SK-N-SH treated with all-trans-retinoic acid at 6 μM for 48 hours (cell line): ENCODE data around the gene SIRPG.

ENCODE experiments used
- ATAC-seq: fragments of 200-7000 bp; cut with Tn5 transposase; 3 replicates; pipeline ENCODE4 v1.9.1; 2020; ENCODE audit warnings: mild to moderate bottlenecking, moderate library complexity
- BACH2 ChIP-seq: fragments of 250-450 bp; sonication (Bioruptor Pico); IDR thresholded peaks from 2 replicates; pipeline ENCODE4 v1.9.0; 2021; ENCODE audit warnings: mild to moderate bottlenecking, borderline replicate concordance
- CSDC2 ChIP-seq: fragments of 250-450 bp; sonication (Bioruptor Pico); IDR thresholded peaks from 2 replicates; pipeline ENCODE4 v1.5.0; 2020; ENCODE audit warnings: mild to moderate bottlenecking, moderate library complexity
- ESRRG ChIP-seq: fragments of 250-450 bp; sonication (Bioruptor Pico); IDR thresholded peaks from 2 replicates; pipeline ENCODE4 v1.6.1; 2021; ENCODE audit warnings: mild to moderate bottlenecking
- GLIS3 ChIP-seq: fragments of 250-450 bp; sonication (Bioruptor Pico); IDR thresholded peaks from 2 replicates; pipeline ENCODE4 v1.5.0; 2020; ENCODE audit warnings: mild to moderate bottlenecking, moderate library complexity
- RARB ChIP-seq: fragments of 250-450 bp; sonication (Bioruptor Pico); IDR thresholded peaks from 2 replicates; pipeline ENCODE4 v1.8.0; 2021; ENCODE audit warnings: mild to moderate bottlenecking, moderate library complexity
- TCF4 ChIP-seq: fragments of 250-450 bp; sonication (Bioruptor Pico); IDR thresholded peaks from 2 replicates; pipeline ENCODE4 v1.8.0; 2021; ENCODE audit warnings: mild to moderate bottlenecking, moderate library complexity, borderline replicate concordance
- ZC3H10 ChIP-seq: fragments of 250-450 bp; sonication (Bioruptor Pico); IDR thresholded peaks from 2 replicates; pipeline ENCODE4 v1.5.1; 2021; ENCODE audit warnings: mild to moderate bottlenecking, moderate library complexity
- ZFP30 ChIP-seq: fragments of 450-650 bp; formaldehyde crosslinking; IDR thresholded peaks from 2 replicates; pipeline ENCODE4 v1.5.0; 2022; ENCODE audit warnings: mild to moderate bottlenecking, moderate library complexity
- ZNF565 ChIP-seq: fragments of 450-650 bp; formaldehyde crosslinking; conservative IDR thresholded peaks from 2 replicates; pipeline ENCODE4 v1.5.0; 2020; ENCODE audit warnings: low read depth, mild to moderate bottlenecking, moderate library complexity
- ZNF70 ChIP-seq: fragments of 450-650 bp; formaldehyde crosslinking; IDR thresholded peaks from 2 replicates; pipeline ENCODE4 v1.5.0; 2020; ENCODE audit warnings: mild to moderate bottlenecking, moderate library complexity
- ZNF8 ChIP-seq: fragments of 450-650 bp; formaldehyde crosslinking; IDR thresholded peaks from 2 replicates; pipeline ENCODE4 v1.5.0; 2020; ENCODE audit warnings: mild to moderate bottlenecking, moderate library complexity
- TF ChIP-seq, protein P1 (sequence below): fragments of 250-450 bp; sonication (Bioruptor Pico); IDR thresholded peaks from 2 replicates; pipeline ENCODE4 v1.8.0; 2020; ENCODE audit warnings: mild to moderate bottlenecking, moderate library complexity, borderline replicate concordance
- TF ChIP-seq, protein P2 (sequence below): fragments of 250-450 bp; sonication (Bioruptor Pico); IDR thresholded peaks from 2 replicates; pipeline ENCODE4 v1.5.0; 2020; ENCODE audit warnings: mild to moderate bottlenecking, moderate library complexity
- TF ChIP-seq, protein P3 (sequence below): fragments of 250-450 bp; sonication (Bioruptor Pico); IDR thresholded peaks from 2 replicates; pipeline ENCODE4 v1.5.1; 2020; ENCODE audit warnings: low read depth, mild to moderate bottlenecking, moderate library complexity

Gene SIRPG

DNA sequence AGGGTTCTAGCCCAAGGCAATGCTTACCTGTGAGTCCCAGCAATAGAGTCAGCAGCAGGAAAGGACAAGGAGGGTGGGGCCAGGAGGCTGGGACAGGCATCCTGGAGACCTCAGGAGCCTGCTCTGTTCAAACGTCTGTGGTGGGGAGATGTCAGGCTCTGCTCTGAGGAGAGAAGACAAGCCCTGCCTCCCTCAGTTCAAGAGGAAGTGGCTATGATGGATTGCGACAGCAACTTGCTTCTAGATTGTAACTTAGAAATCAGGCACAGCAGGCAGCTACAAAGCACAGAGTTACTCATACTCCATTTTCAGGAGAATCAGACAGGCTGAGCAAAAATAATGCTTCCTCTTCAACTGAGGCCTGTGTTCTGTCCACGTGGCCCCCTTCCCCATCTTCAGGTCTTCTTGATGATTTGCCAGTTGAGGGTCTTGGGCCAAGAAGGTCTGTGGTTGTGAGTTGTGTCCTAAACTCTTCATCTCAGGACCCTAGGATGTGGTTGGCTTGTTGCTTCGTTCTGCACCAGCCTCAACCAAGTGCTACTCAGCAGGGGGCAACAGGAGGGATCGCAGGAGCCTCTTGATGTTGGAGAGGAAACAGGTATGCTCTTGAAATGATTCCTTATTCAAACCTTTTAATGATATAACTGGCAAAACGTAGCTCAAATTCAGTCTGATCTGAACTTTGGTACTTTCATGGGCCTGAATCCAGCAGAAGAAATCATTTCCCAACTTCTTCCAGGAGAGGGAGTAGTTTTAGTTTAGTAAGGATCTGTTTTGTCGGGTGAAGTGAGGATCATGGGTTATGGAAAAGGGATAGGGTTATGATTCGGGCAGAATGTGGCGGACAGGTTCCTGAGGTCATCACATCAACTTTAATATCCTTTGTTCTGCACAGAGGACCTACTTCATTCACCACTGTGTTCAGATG is 68.8 kb downstream of the SIRPG start (continued):
- no peak for TF ChIP-seq ESRRG
- no peak for TF ChIP-seq GLIS3 (CRISPR knock-in tag)

DNA sequence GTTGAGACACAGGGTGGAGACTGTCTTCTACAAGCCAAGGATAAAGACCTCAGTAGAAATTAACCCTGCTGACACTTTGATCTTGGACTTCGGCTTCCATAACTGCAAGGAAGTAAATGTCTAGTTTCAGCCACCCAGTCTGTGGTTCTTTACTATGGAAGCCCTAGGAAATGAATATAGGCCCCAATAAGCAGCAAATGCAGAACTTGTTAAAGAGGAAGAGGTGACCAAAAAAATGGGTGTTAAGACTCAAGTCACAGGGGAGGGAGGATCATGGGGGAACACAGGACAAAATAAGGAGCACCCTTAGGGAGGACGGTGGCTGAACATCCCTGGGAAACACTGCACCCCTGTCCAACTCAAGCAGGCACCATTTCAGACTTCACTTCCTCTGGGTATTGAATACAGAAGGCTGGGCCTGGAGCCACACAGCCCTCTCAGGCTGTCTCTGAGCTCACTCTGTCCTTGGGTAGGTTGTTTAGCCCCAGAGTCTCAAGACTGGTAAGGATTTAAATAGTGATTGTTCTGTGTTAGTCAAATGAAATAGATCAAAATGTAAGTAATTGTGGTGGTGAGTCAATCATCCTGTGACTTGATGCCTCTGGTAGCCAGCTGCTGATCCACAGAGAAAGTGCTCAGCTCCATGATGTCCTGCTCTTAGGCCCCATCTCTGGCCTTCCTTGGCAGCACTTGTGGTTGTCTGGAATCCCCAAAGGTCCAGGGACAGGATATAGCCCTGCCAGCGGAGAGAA is 69.6 kb downstream of the SIRPG start:
- TF ChIP-seq RARB (CRISPR knock-in tag) (no peak), ZNF70 (CRISPR knock-in tag) (no peak), ZNF8 (no peak), ZNF565 (CRISPR knock-in tag) (no peak), TCF4 (no peak)
- TF ChIP-seq, protein P1, sequence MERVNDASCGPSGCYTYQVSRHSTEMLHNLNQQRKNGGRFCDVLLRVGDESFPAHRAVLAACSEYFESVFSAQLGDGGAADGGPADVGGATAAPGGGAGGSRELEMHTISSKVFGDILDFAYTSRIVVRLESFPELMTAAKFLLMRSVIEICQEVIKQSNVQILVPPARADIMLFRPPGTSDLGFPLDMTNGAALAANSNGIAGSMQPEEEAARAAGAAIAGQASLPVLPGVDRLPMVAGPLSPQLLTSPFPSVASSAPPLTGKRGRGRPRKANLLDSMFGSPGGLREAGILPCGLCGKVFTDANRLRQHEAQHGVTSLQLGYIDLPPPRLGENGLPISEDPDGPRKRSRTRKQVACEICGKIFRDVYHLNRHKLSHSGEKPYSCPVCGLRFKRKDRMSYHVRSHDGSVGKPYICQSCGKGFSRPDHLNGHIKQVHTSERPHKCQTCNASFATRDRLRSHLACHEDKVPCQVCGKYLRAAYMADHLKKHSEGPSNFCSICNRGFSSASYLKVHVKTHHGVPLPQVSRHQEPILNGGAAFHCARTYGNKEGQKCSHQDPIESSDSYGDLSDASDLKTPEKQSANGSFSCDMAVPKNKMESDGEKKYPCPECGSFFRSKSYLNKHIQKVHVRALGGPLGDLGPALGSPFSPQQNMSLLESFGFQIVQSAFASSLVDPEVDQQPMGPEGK, result no peak
- TF ChIP-seq, protein P2, sequence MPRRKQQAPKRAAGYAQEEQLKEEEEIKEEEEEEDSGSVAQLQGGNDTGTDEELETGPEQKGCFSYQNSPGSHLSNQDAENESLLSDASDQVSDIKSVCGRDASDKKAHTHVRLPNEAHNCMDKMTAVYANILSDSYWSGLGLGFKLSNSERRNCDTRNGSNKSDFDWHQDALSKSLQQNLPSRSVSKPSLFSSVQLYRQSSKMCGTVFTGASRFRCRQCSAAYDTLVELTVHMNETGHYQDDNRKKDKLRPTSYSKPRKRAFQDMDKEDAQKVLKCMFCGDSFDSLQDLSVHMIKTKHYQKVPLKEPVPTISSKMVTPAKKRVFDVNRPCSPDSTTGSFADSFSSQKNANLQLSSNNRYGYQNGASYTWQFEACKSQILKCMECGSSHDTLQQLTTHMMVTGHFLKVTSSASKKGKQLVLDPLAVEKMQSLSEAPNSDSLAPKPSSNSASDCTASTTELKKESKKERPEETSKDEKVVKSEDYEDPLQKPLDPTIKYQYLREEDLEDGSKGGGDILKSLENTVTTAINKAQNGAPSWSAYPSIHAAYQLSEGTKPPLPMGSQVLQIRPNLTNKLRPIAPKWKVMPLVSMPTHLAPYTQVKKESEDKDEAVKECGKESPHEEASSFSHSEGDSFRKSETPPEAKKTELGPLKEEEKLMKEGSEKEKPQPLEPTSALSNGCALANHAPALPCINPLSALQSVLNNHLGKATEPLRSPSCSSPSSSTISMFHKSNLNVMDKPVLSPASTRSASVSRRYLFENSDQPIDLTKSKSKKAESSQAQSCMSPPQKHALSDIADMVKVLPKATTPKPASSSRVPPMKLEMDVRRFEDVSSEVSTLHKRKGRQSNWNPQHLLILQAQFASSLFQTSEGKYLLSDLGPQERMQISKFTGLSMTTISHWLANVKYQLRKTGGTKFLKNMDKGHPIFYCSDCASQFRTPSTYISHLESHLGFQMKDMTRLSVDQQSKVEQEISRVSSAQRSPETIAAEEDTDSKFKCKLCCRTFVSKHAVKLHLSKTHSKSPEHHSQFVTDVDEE, result no peak
- TF ChIP-seq, protein P3, sequence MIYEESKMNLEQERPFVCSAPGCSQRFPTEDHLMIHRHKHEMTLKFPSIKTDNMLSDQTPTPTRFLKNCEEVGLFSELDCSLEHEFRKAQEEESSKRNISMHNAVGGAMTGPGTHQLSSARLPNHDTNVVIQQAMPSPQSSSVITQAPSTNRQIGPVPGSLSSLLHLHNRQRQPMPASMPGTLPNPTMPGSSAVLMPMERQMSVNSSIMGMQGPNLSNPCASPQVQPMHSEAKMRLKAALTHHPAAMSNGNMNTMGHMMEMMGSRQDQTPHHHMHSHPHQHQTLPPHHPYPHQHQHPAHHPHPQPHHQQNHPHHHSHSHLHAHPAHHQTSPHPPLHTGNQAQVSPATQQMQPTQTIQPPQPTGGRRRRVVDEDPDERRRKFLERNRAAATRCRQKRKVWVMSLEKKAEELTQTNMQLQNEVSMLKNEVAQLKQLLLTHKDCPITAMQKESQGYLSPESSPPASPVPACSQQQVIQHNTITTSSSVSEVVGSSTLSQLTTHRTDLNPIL (CRISPR knock-in tag), result no peak
- ATAC-seq, result no peak

DNA sequence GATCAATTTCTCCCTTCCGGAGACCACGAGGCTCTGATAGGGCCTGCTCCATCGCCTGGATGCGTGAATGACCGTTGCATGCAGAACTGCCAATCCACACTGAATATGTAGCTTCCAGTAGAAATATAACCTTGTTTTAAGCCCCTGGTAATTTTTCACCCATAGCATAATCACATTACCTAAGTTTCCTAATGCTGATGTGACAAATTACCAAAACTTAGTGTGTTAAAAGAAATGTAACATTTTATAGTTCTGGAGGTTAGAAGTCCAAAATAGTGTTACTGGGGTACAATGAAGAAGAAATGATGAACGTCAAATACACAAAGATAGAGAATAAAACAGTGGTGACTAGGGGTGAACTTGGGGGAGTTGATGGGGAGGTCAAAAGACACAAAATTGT is 78.1 kb downstream of the SIRPG start:
- TF ChIP-seq BACH2, result no peak
- TF ChIP-seq ZC3H10 (CRISPR knock-in tag), result no peak
- no peak for TF ChIP-seq ESRRG
- TF ChIP-seq ZNF565 (CRISPR knock-in tag), result no peak
- no peak for TF ChIP-seq CSDC2 (CRISPR knock-in tag)
- TF ChIP-seq ZFP30, result no peak
- ATAC-seq, result no peak
